ENCODE results near the gene RUBCNL.

Gene RUBCNL

DNA sequence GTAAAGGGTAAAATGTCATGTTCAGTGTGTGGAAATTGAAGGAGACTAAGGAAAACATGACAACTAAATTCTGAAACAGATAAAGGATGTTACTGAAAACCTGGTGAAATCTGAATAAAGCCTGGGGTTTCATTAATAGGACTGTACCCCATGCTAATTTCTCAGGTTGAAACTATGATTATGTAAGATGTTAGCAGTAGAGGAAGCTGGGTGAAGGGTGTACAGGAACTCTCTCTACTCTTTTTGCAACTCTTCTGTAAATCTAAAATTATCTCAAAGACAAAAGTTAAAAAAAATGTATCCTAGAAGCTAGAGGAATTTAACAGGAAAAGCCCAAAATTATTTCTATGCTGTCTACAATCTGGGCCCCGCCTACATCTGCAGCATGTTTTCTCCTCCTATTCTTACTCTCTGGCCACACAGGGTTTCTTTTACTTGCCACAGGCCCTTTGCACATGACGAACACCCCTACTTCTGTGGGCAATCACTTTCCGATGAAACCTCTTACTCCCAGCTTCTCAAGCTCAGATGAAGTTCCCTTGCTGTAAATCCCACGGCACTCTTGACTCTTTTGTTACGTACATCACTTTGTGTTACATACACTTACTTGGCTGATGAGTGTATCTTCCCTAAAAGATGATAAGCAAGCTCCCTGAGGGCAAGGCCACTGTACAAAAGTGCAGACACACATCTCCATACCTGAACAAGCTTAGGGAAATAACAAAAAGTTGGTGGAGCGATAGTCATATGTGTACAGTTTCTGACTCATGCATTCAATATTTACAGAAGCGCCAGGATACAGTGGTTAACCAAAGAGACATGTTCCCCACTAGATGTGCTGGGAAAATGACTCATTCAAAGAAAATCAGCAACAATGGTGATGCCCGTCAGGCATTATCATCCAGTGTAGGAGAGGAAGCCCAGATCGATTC lies 32.6 kb downstream of the RUBCNL start:
- no peak overlapping the region for H3K4me3 ChIP-seq (ENCODE audit: low read depth, low read length)
- CTCF ChIA-PET, result no interaction called here

More for the DNA sequence above, 32.6 kb downstream of the RUBCNL start:
- Histone ChIP-seq H3K9me3 (ENCODE audit: control insufficient read depth, insufficient read depth, low read depth, low read length) (no peaks in the 10 kb centered on the region), H3K36me3 (ENCODE audit: control insufficient read depth in 2 of 2, insufficient read depth in 1 of 2, low read length in 2 of 2) (no peaks in the 10 kb centered on the region), H3K4me1 (ENCODE audit: control insufficient read depth, insufficient read depth, low read length) (no peaks in the 10 kb centered on the region), H3K27ac (ENCODE audit: extremely low read depth, low read depth, low read length) (no peak overlapping the region)
- TF ChIP-seq ZNF623 (tag by site-specific recombination; IDR thresholded peaks at IDR 0.05) (peak; percentile 72), ZNF398 (tag by site-specific recombination; IDR thresholded peaks at IDR 0.05) (no peak), ZNF155 (tag by site-specific recombination; IDR thresholded peaks at IDR 0.05) (no peak), ZNF830 (tag by site-specific recombination; IDR thresholded peaks at IDR 0.05; ENCODE audit: low read depth) (no peak), CTCF (tag by site-specific recombination; IDR thresholded peaks at IDR 0.05) (no peak), ZFP41 (tag by site-specific recombination; IDR thresholded peaks at IDR 0.05; ENCODE audit: borderline replicate concordance) (no peak), ZNF16 (tag by site-specific recombination; IDR thresholded peaks at IDR 0.05; ENCODE audit: low read depth) (no peak), ZNF776 (tag by site-specific recombination; IDR thresholded peaks at IDR 0.05; ENCODE audit: borderline replicate concordance) (no peak), ZNF37A (tag by site-specific recombination; IDR thresholded peaks at IDR 0.05) (no peak), ZNF610 (tag by site-specific recombination; IDR thresholded peaks at IDR 0.05; ENCODE audit: borderline replicate concordance) (no peak), GLI4 (tag by site-specific recombination; IDR thresholded peaks at IDR 0.05) (no peak), TSHZ1 (tag by site-specific recombination; IDR thresholded peaks at IDR 0.05; ENCODE audit: borderline replicate concordance) (no peak), PRDM1 (tag by site-specific recombination; IDR thresholded peaks at IDR 0.05) (no peak), ZNF501 (tag by site-specific recombination; IDR thresholded peaks at IDR 0.05) (no peak), SETDB1 (IDR thresholded peaks at IDR 0.05; ENCODE audit: insufficient read length, low read length) (peak; percentile 54), ZNF24 (tag by site-specific recombination; IDR thresholded peaks at IDR 0.05) (no peak), RBAK (tag by site-specific recombination; IDR thresholded peaks at IDR 0.05) (peak; percentile 64; the same call in 1 of the 2 replicates), ZNF121 (tag by site-specific recombination; IDR thresholded peaks at IDR 0.05) (no peak), MZF1 (tag by site-specific recombination; IDR thresholded peaks at IDR 0.05; ENCODE audit: borderline replicate concordance) (no peak)
- POLR2A ChIA-PET, result no interaction called here

Measured in HEK293 (cell line).